HepG2 (cell line): Measurements from ENCODE around the gene ACER3. TPM values are rescaled to one million over a fixed set of nuclear protein-coding genes. Genes with fewer than 3 reads are reported as not detected.

ENCODE experiments used
- ATF4 ChIP-seq, 2 experiments: fragments of 450-650 bp in 1 of 2; sonication (generic) in 1 of 2; formaldehyde crosslinking; IDR thresholded peaks; 2 replicates each; pipeline versions ENCODE4 v1.5.0 to v1.8.0; 2020 to 2022; ENCODE audit warnings: mild to moderate bottlenecking in 1 of 2, missing genetic modification reagents in 1 of 2
- ATF7 ChIP-seq, 2 experiments: fragments of 450-650 bp in 1 of 2; sonication (generic) in 1 of 2; formaldehyde crosslinking in 1 of 2; IDR thresholded peaks; 2 replicates each; pipeline versions ENCODE4 v1.4.0 to v1.6.1; 2016 to 2020; ENCODE audit warnings: antibody characterized with exemption in 1 of 2, mild to moderate bottlenecking in 1 of 2, missing genetic modification reagents in 1 of 2
- ELF1 ChIP-seq: sonication (generic); formaldehyde crosslinking; IDR thresholded peaks from 2 replicates; pipeline ENCODE4 v1.4.0; 2020; ENCODE audit warnings: missing genetic modification reagents
- HMGXB3 ChIP-seq: sonication (generic); formaldehyde crosslinking; IDR thresholded peaks from 2 replicates; pipeline ENCODE4 v1.4.0; 2020; ENCODE audit warnings: missing genetic modification reagents, borderline replicate concordance
- HNRNPLL ChIP-seq: fragments of 200-400 bp; formaldehyde crosslinking; IDR thresholded peaks from 2 replicates; pipeline ENCODE4 v1.6.1; 2017; ENCODE audit warnings: mild to moderate bottlenecking, low read depth, low read length; ENCODE audit not compliant: poor library complexity, severe bottlenecking
- HNRNPUL1 ChIP-seq: fragments of 200-400 bp; formaldehyde crosslinking; IDR thresholded peaks from 2 replicates; pipeline ENCODE4 v1.6.1; 2017; ENCODE audit warnings: low read depth, mild to moderate bottlenecking, low read length, moderate library complexity
- IRF2 ChIP-seq: IDR thresholded peaks from 2 replicates; pipeline ENCODE4 v1.6.1; 2018; ENCODE audit warnings: missing genetic modification reagents, missing compliant biosample characterization
- MXD3 ChIP-seq: IDR thresholded peaks from 2 replicates; pipeline ENCODE4 v1.6.1; 2016; ENCODE audit warnings: mild to moderate bottlenecking, missing biosample characterization, missing genetic modification reagents
- SIN3B ChIP-seq: fragments of 150-350 bp; IDR thresholded peaks from 2 replicates; pipeline ENCODE4 v1.6.1; 2014; ENCODE audit warnings: low read length
- SMYD3 ChIP-seq: sonication (generic); formaldehyde crosslinking; IDR thresholded peaks from 2 replicates; pipeline ENCODE4 v1.8.1; 2023; ENCODE audit warnings: mild to moderate bottlenecking, missing genetic modification reagents
- SP4 ChIP-seq: sonication (generic); formaldehyde crosslinking; IDR thresholded peaks from 2 replicates; pipeline ENCODE4 v1.8.1; 2023; ENCODE audit warnings: mild to moderate bottlenecking, missing genetic modification reagents
- ZBTB44 ChIP-seq: sonication (generic); formaldehyde crosslinking; IDR thresholded peaks from 2 replicates; pipeline ENCODE4 v1.4.0; 2020; ENCODE audit warnings: missing genetic modification reagents
- ZFP90 ChIP-seq: sonication (generic); formaldehyde crosslinking; IDR thresholded peaks from 2 replicates; pipeline ENCODE4 v1.8.0; 2022; ENCODE audit warnings: missing genetic modification reagents, mild to moderate bottlenecking, inconsistent platforms, borderline replicate concordance
- ZNF556 ChIP-seq: sonication (generic); formaldehyde crosslinking; IDR thresholded peaks from 2 replicates; pipeline ENCODE4 v1.4.0; 2020; ENCODE audit warnings: mild to moderate bottlenecking, missing genetic modification reagents, borderline replicate concordance
- ZNF567 ChIP-seq: sonication (generic); formaldehyde crosslinking; IDR thresholded peaks from 2 replicates; pipeline ENCODE4 v1.8.1; 2023; ENCODE audit warnings: mild to moderate bottlenecking, missing genetic modification reagents, borderline replicate concordance
- ZNF704 ChIP-seq: sonication (generic); formaldehyde crosslinking; IDR thresholded peaks from 2 replicates; pipeline ENCODE4 v1.8.1; 2023; ENCODE audit warnings: mild to moderate bottlenecking, inconsistent platforms, moderate library complexity, missing genetic modification reagents, borderline replicate concordance
- ZNF839 ChIP-seq: sonication (generic); formaldehyde crosslinking; IDR thresholded peaks from 2 replicates; pipeline ENCODE4 v1.4.0; 2020; ENCODE audit warnings: missing genetic modification reagents, mild to moderate bottlenecking, borderline replicate concordance
- ZSCAN21 ChIP-seq: sonication (generic); formaldehyde crosslinking; IDR thresholded peaks from 2 replicates; pipeline ENCODE4 v1.8.0; 2022; ENCODE audit warnings: mild to moderate bottlenecking, missing genetic modification reagents, moderate library complexity, borderline replicate concordance
- polyA plus RNA-seq, 8 experiments: library from polyadenylated mRNA; depleted of rRNA in 3 of 8; stranded (reverse) in 7 of 8; unstranded in 1 of 8; fragments of >200 nt; fragmentation: Illumina TruSeq in 4 of 8; extraction: Trizol in 4 of 8; gene quantifications; 2 replicates each; pipeline versions ENCODE4 v1.2.1 to v1.2.3, GENCODE V29; 2011 to 2016; ENCODE audit warnings: low read depth in 4 of 8, missing spikeins in 1 of 8, mixed read lengths in 1 of 8; ENCODE audit not compliant: insufficient read depth in 1 of 8
- total RNA-seq, 5 experiments: library from RNA; depleted of rRNA; stranded (reverse); fragments of >200 nt; fragmentation: Illumina TruSeq; extraction: Trizol; gene quantifications; 2 replicates each; pipeline ENCODE4 v1.2.3, GENCODE V29; 2016; ENCODE audit warnings: low read depth in 1 of 5

ACER3 gene
- total and polyA plus RNA-seq, 2 of the 13 experiments (the other 11 are each of a cell fraction or from before 2014, with no cell fraction given): 6.0 to 9.8 TPM

- TF ChIP-seq ZNF556 (CRISPR knock-in tag): 0 out of 2 replicates have a peak, but pooled peaks have one; percentile 25
- peak; percentile 89; the same call in 1 of the 2 replicates for TF ChIP-seq ZNF839 (CRISPR knock-in tag)
- TF ChIP-seq ELF1 (CRISPR knock-in tag): peak; percentile 65
- no peak for TF ChIP-seq SMYD3 (CRISPR knock-in tag)
- TF ChIP-seq HNRNPLL: peak; percentile 61
- no peak for TF ChIP-seq ZNF567 (CRISPR knock-in tag)
- TF ChIP-seq ZSCAN21 (CRISPR knock-in tag): peak; percentile 34; the same call in 1 of the 2 replicates
- TF ChIP-seq SP4 (CRISPR knock-in tag): peak; percentile 95
- TF ChIP-seq ZFP90 (CRISPR knock-in tag): peak; percentile 51; the same call in 1 of the 2 replicates
- TF ChIP-seq HNRNPUL1: no peak
- 0 out of 2 replicates have a peak, but pooled peaks have one; percentile 7 for TF ChIP-seq HMGXB3
- no peak for TF ChIP-seq MXD3
- TF ChIP-seq ATF7 (IDR thresholded peaks at IDR 0.05): no peak
- no peak for TF ChIP-seq ATF7 (CRISPR knock-in tag; IDR thresholded peaks at IDR 0.05)
- TF ChIP-seq SIN3B: no peak
- TF ChIP-seq ZBTB44: no peak
- TF ChIP-seq ATF4 (CRISPR knock-in tag; IDR thresholded peaks at IDR 0.05): 0 out of 4 replicates have a peak, but pooled peaks of 1 of the 2 experiments have one; percentile 35
- TF ChIP-seq ZNF704 (CRISPR knock-in tag): peak; percentile 83; the same call in 1 of the 2 replicates
- 0 out of 2 replicates have a peak, but pooled peaks have one; percentile 21 for TF ChIP-seq IRF2 (CRISPR knock-in tag)
Observed at GRCh38 chr11:76860539-76861475, at the start of gene ACER3 (continued).
